ENCODE data around the gene COQ9. TPM values are rescaled to one million over a fixed set of nuclear protein-coding genes. Genes with fewer than 3 reads are reported as not detected.

Gene COQ9
- total RNA-seq, 1 donor = 40.0 TPM

DNA sequence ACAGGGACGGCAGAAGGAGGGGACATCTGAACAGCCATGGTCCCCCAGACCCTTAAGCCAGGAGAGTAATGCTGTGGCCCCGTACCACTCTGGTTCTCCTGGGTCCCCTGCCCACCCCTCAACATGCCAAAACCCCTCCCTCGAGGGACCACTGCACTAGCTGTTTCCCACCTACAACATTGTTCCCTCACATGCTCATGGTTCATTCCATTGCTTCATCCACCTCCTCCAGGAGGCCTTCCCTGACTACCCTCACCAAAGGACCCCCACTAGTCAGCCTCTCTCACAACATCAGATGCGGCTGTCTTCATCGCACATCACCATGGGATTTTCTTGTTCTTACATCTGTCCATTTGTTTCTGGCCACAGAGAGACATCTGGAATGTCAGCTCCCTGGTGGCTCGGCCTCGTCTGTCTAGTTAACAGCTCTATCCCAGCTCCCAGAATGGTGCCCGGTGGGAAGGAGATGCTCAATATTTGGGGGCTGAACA, 37.3 kb downstream of the COQ9 start:
- H3K4me3 ChIP-seq (ENCODE audit: low read depth, low read length) = peak overlapping the region; percentile 85
- TF ChIP-seq, protein P1, sequence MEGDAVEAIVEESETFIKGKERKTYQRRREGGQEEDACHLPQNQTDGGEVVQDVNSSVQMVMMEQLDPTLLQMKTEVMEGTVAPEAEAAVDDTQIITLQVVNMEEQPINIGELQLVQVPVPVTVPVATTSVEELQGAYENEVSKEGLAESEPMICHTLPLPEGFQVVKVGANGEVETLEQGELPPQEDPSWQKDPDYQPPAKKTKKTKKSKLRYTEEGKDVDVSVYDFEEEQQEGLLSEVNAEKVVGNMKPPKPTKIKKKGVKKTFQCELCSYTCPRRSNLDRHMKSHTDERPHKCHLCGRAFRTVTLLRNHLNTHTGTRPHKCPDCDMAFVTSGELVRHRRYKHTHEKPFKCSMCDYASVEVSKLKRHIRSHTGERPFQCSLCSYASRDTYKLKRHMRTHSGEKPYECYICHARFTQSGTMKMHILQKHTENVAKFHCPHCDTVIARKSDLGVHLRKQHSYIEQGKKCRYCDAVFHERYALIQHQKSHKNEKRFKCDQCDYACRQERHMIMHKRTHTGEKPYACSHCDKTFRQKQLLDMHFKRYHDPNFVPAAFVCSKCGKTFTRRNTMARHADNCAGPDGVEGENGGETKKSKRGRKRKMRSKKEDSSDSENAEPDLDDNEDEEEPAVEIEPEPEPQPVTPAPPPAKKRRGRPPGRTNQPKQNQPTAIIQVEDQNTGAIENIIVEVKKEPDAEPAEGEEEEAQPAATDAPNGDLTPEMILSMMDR (IDR thresholded peaks at IDR 0.05; ENCODE audit: insufficient read depth, low read length) = no peak
- DNase-seq (ENCODE audit: low read depth) = no peak

DNA sequence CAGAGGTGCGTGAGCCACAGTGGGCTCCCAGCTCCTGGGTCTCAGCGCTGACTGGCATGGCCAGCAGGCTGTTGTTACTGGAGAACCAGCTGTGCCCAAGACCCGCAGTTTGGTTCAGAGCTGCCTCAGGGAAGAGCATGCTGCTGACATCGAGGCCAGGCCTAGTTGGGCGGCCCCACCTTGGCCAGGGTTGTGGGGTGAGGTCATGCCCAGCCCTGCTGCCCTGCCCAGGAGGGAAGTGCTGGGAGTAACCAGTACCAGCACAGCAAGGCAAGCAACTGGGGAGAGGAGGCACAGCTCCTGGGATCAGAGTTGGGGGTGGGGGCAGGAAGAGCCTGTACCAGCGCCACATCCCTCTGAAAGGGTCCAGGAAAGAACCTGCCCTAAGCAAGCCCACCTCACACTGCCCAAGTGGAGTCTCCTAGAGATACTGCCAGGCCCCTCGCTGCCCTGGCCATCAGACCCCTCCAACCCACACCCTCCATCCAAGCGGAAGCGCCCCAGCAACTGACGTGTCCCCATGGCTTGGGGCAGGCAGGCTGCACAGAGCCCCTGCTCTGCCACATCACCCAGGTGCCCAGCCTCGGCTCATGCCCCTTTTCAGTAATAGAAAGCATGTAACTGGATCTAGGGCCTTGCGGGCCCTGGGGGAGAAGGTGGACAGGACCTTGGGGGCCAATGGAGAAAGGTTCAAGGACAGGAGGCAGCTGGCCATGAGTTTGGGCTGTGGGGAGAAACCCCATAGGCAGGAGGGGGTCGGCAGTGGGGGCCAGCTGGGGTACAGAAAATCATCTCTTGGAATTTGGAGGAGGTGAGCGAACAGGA, 38.0 kb downstream of the COQ9 start:
- TF ChIP-seq, protein P1 (IDR thresholded peaks at IDR 0.05; ENCODE audit: insufficient read depth, low read length) = no peak
- H3K4me3 ChIP-seq (ENCODE audit: low read depth, low read length) = peak overlapping the region; percentile 85
- DNase-seq (ENCODE audit: low read depth) = no peak

DNA sequence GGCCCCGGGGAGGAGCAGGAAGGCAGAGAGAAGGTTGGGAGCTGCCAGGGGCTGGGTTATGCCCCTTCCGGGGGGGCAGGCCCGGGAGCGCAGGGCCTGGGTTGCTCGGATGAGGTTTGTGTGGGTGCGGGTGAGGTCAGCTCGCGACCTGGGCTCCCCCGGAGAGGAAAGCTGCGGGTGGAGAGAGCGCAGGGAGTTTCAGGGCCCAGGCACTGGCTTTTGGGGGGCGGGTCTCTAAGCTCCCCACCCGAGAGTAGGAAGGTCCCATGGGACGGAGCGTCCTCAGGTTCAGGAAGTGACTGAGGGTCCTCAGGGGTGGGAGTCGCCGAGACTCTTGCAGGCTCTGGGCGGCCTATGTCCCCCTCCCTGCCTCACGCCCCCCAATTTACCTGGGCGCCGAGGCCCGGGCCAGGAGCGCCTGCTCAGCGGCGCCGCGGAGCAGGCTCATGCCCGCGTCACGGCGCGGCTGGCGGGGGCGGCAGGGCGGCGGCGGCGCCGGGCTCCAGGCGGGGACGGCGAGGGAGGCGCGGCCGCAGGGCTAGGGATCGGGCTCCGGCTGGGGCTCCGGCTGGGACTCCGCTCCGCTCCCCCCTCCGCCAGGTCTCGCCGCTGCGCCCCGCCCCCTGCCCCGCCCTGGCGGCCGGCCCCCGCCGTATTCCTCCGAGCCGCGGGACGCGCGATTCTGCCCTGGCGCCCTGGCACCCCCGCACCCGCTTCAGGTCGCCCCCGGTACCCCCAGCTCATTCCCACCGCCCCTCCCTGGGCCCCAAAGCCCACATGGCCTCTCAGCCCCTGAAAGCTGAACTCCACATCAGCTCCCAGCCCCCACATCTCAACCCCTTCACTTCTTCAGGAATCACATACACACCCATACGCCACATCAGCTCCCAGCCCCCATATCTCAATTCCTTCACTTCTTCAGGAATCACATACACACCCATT, 38.9 kb downstream of the COQ9 start, which contains the start of gene DOK4:
TSS of gene DOK4 (minus strand) at position 578 of the 942 bp plus-strand sequence. CDS start 6,986 bp downstream, outside the sequence.
- TF ChIP-seq, protein P1 (IDR thresholded peaks at IDR 0.05; ENCODE audit: insufficient read depth, low read length) = no peak
- DNase-seq (ENCODE audit: low read depth) = peak; percentile 56

GRCh38 chr16:57486858-57487834, 39.9 kb downstream of the COQ9 start:
- TF ChIP-seq, protein P1 (IDR thresholded peaks at IDR 0.05; ENCODE audit: insufficient read depth, low read length) = no peak
- no peak for DNase-seq (ENCODE audit: low read depth)
- H3K4me3 ChIP-seq (ENCODE audit: low read depth, low read length) = peak overlapping the region; percentile 85

More for the DNA sequence above, 38.9 kb downstream of the COQ9 start, which contains the start of gene DOK4:
- H3K4me3 ChIP-seq (ENCODE audit: low read depth, low read length) = peak within 1 kb of the TSS; percentile 85

DNA sequence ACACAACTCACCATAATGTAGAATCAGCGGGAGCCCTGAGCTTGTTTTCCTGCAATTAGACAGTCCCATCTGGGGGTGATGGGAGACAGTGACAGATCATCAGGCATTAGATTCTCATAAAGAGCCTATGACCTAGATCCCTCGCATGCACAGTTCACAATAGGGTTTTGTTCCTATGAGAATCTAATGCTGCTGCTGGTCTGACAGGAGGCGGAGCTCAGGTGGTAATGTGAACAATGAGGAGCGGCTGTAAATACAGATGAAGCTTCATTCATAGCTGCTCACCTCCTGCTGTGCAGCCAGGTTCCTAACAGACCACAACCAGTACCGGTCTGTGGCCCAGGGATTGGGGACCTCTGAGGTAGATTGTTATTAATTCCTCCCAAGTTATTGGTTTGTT, 42.0 kb downstream of the COQ9 start:
- TF ChIP-seq, protein P1 (IDR thresholded peaks at IDR 0.05; ENCODE audit: insufficient read depth, low read length) = no peak
- DNase-seq (ENCODE audit: low read depth) = no peak
- H3K4me3 ChIP-seq (ENCODE audit: low read depth, low read length) = no peak overlapping the region
